ENCODE data around the gene ZNRF1. TPM values are rescaled to one million over a fixed set of nuclear protein-coding genes. Genes with fewer than 3 reads are reported as not detected.

Gene ZNRF1
- total and polyA plus RNA-seq, 10 of the 15 experiments (the other 5 are each of a cell fraction or from before 2014, with no cell fraction given), result 5.8 to 25.9 (median 14.3) TPM

DNA sequence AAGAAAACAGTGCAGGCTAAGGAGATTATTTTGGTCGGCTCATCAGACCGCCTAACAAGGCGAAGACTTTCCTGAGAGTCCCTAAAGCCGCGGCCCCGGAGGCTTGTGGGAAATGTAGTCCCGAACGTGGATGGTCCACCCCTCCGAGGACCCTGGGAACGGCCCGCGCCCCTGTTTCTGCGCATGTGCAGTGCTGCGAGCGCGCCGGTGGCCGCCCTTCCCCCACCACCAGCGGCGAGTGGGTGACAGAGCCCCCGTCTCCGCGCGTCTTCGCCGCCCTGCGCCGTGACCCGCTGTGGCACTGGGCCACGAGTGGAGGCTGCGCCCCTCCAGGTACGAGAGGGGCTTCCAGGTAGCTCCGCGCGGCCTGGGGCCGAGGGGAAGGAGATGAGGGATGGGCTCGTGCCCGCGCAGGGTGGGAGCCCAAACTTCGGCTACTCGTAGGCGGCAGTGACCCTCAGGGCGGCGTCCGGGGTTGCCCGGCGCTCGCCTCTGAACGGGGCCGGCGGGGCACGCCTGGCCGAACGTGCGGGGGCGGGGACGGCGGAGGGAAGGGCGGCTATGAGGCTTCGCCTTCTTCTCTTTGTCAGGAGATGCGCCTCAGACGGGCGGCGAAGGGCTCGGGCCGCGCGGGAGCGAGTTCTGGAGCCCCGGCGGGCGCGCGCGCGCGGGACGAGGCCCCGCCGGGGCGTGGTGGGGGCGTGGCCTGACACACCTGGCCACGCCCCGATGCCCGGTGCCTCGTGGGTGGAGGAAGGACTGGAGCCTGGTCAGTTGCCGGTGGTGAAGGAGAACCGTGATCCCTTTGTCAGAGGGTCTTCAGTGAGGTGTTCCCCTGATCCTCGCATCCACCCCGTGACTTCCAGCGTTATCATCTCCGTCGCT lies 149.7 kb downstream of the ZNRF1 start, which contains the start of gene ZFP1 (continued):
- TF ChIP-seq MTA2 (IDR thresholded peaks at IDR 0.05; ENCODE audit: low read depth), result no peak
- 0 out of 2 replicates have a peak, but pooled peaks have one; percentile 65 for TF ChIP-seq ZNF217 (IDR thresholded peaks at IDR 0.05)
- peak; percentile 35; the same call in 1 of the 2 replicates for TF ChIP-seq PKNOX1 (IDR thresholded peaks at IDR 0.05)
- 0 out of 3 replicates have a peak, but pooled peaks have one; percentile 7 for TF ChIP-seq POU2F2 (IDR thresholded peaks at IDR 0.05; ENCODE audit: borderline replicate concordance, low read depth, low read length)
- TF ChIP-seq, protein P1, sequence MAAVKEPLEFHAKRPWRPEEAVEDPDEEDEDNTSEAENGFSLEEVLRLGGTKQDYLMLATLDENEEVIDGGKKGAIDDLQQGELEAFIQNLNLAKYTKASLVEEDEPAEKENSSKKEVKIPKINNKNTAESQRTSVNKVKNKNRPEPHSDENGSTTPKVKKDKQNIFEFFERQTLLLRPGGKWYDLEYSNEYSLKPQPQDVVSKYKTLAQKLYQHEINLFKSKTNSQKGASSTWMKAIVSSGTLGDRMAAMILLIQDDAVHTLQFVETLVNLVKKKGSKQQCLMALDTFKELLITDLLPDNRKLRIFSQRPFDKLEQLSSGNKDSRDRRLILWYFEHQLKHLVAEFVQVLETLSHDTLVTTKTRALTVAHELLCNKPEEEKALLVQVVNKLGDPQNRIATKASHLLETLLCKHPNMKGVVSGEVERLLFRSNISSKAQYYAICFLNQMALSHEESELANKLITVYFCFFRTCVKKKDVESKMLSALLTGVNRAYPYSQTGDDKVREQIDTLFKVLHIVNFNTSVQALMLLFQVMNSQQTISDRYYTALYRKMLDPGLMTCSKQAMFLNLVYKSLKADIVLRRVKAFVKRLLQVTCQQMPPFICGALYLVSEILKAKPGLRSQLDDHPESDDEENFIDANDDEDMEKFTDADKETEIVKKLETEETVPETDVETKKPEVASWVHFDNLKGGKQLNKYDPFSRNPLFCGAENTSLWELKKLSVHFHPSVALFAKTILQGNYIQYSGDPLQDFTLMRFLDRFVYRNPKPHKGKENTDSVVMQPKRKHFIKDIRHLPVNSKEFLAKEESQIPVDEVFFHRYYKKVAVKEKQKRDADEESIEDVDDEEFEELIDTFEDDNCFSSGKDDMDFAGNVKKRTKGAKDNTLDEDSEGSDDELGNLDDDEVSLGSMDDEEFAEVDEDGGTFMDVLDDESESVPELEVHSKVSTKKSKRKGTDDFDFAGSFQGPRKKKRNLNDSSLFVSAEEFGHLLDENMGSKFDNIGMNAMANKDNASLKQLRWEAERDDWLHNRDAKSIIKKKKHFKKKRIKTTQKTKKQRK (IDR thresholded peaks at IDR 0.05; ENCODE audit: low read depth, low read length), result no peak
- no peak for TF ChIP-seq STAT3 (IDR thresholded peaks at IDR 0.05; ENCODE audit: low read depth, low read length)
- TF ChIP-seq SMARCA5 (IDR thresholded peaks at IDR 0.05), result peak; percentile 61; the same call in 1 of the 2 replicates
- TF ChIP-seq, protein P2, sequence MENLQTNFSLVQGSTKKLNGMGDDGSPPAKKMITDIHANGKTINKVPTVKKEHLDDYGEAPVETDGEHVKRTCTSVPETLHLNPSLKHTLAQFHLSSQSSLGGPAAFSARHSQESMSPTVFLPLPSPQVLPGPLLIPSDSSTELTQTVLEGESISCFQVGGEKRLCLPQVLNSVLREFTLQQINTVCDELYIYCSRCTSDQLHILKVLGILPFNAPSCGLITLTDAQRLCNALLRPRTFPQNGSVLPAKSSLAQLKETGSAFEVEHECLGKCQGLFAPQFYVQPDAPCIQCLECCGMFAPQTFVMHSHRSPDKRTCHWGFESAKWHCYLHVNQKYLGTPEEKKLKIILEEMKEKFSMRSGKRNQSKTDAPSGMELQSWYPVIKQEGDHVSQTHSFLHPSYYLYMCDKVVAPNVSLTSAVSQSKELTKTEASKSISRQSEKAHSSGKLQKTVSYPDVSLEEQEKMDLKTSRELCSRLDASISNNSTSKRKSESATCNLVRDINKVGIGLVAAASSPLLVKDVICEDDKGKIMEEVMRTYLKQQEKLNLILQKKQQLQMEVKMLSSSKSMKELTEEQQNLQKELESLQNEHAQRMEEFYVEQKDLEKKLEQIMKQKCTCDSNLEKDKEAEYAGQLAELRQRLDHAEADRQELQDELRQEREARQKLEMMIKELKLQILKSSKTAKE (IDR thresholded peaks at IDR 0.05; ENCODE audit: low read depth, poor library complexity, severe bottlenecking), result no peak
- TF ChIP-seq ASH2L (IDR thresholded peaks at IDR 0.05; ENCODE audit: borderline replicate concordance, low read depth), result peak; percentile 55; the same call in 1 of the 2 replicates
- TF ChIP-seq MXI1 (IDR thresholded peaks at IDR 0.05; ENCODE audit: low read depth, low read length), result peak; percentile 19; the same call in 1 of the 2 replicates
- peak; percentile 77; the same call in 1 of the 2 replicates for TF ChIP-seq SMAD5 (IDR thresholded peaks at IDR 0.05; ENCODE audit: low read depth)
- peak; percentile 37 for TF ChIP-seq MEF2B (IDR thresholded peaks at IDR 0.05; ENCODE audit: partially characterized antibody, poor library complexity, severe bottlenecking)
- TF ChIP-seq POLR2AphosphoS5 (IDR thresholded peaks at IDR 0.05; ENCODE audit: low read length), result peak; percentile 63; the same call in 1 of the 2 replicates
- peak; percentile 38; the same call in 1 of the 2 replicates for TF ChIP-seq CBX5 (IDR thresholded peaks at IDR 0.05; ENCODE audit: low read depth)
- peak; percentile 88 for TF ChIP-seq NR2F1 (conservative IDR thresholded peaks at IDR 0.05)
- no peak for TF ChIP-seq HDAC6 (IDR thresholded peaks at IDR 0.05; ENCODE audit: unreplicated experiment)
- TF ChIP-seq SP1 (IDR thresholded peaks at IDR 0.05; ENCODE audit: low read depth, low read length), result peak; percentile 34
- peak; percentile 63; the same call in 1 of the 2 replicates for TF ChIP-seq SREBF1 (IDR thresholded peaks at IDR 0.05; ENCODE audit: low read length)
- TF ChIP-seq POLR2A (IDR thresholded peaks at IDR 0.05; ENCODE audit: low read depth, low read length), result peak; percentile 83
- peak; percentile 96 for TF ChIP-seq GATAD2B (conservative IDR thresholded peaks at IDR 0.05; ENCODE audit: low read depth)
- peak; percentile 59 for TF ChIP-seq RELA (IDR thresholded peaks at IDR 0.05; ENCODE audit: borderline replicate concordance, partially characterized antibody)
- TF ChIP-seq, protein P3, sequence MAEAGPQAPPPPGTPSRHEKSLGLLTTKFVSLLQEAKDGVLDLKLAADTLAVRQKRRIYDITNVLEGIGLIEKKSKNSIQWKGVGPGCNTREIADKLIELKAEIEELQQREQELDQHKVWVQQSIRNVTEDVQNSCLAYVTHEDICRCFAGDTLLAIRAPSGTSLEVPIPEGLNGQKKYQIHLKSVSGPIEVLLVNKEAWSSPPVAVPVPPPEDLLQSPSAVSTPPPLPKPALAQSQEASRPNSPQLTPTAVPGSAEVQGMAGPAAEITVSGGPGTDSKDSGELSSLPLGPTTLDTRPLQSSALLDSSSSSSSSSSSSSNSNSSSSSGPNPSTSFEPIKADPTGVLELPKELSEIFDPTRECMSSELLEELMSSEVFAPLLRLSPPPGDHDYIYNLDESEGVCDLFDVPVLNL (IDR thresholded peaks at IDR 0.05; ENCODE audit: low read depth, low read length), result no peak
- TF ChIP-seq KLF5 (IDR thresholded peaks at IDR 0.05; ENCODE audit: partially characterized antibody), result peak; percentile 53

All from GM12878 (cell line).